RWPE1 (cell line): Measurements from ENCODE around the gene MOCOS.

Source experiments
- CTCF ChIA-PET: fragments of 350-600 bp; sonication (Branson Sonifier 250); formaldehyde crosslinking; extraction: SDS; loops from one replicate; lab custom pipeline; 2021; lab: Yijun Ruan, JAX
- POLR2A ChIA-PET: fragments of 400-600 bp; formaldehyde crosslinking; extraction: SDS; loops from one replicate; lab custom pipeline; 2020; ENCODE audit warnings: antibody characterized with exemption; ENCODE audit not compliant: low non-redundant PET; lab: Yijun Ruan, JAX
- DNase-seq: peaks from one replicate; pipeline ENCODE4 v3.0.0; 2012; ENCODE audit warnings: low spot score
- H3K27ac ChIP-seq: fragments of 450-650 bp; 2 replicates; pipeline ENCODE4 v1.5.1; 2017
- TF ChIP-seq, protein P1 (sequence below): fragments of 450-650 bp; conservative IDR thresholded peaks from 2 replicates; pipeline ENCODE4 v1.5.1; 2017; ENCODE audit warnings: low read depth, mild to moderate bottlenecking

Gene MOCOS

DNA sequence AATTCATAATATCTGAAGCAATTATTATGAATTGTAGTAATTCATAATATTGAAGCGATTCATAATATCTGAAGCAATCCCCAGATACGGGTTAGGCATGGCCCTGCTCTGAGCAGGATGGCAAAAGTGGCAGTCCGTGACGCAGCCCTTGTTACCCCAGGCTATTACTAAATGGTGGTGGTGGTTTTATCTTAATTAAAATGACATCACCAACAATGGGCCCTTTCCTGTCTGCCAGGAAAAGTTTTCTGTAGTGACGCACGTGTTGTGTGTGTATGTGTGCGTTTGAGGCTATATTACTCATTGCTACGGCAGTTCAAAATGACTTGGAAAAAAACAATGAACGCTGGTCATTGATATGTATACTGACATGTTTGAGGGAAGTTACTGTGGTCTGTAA lies 10.6 kb upstream of the MOCOS start:
- ChIA-PET CTCF (no interaction called here), POLR2A (no interaction called here)
- DNase-seq, result peak; percentile 41
- no peak overlapping the region for H3K27ac ChIP-seq
- TF ChIP-seq, protein P1, sequence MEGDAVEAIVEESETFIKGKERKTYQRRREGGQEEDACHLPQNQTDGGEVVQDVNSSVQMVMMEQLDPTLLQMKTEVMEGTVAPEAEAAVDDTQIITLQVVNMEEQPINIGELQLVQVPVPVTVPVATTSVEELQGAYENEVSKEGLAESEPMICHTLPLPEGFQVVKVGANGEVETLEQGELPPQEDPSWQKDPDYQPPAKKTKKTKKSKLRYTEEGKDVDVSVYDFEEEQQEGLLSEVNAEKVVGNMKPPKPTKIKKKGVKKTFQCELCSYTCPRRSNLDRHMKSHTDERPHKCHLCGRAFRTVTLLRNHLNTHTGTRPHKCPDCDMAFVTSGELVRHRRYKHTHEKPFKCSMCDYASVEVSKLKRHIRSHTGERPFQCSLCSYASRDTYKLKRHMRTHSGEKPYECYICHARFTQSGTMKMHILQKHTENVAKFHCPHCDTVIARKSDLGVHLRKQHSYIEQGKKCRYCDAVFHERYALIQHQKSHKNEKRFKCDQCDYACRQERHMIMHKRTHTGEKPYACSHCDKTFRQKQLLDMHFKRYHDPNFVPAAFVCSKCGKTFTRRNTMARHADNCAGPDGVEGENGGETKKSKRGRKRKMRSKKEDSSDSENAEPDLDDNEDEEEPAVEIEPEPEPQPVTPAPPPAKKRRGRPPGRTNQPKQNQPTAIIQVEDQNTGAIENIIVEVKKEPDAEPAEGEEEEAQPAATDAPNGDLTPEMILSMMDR, result no peak

DNA sequence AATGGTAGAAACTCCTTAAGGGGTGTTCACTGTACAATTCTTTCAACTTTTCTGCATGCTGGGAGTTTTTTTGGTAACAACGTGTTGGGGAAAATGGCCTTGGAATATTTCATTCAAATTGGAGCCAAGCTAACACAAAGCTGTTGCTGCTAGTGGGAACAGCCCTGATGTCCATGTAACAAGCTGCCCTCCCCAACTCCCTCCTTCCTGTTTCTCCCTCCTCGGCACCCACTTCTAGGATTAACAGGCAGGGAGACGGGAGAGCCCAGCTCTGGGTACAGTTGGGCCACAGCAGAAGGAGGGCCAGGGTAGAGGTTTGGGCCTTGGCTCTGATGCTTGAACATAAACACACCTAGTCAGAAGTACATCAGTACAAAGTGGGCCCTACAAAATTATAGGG lies 9.4 kb upstream of the MOCOS start:
- no peak overlapping the region for H3K27ac ChIP-seq
- ChIA-PET POLR2A (no interaction called here), CTCF (no interaction called here)
- no peak for DNase-seq
- TF ChIP-seq, protein P1, result no peak

DNA sequence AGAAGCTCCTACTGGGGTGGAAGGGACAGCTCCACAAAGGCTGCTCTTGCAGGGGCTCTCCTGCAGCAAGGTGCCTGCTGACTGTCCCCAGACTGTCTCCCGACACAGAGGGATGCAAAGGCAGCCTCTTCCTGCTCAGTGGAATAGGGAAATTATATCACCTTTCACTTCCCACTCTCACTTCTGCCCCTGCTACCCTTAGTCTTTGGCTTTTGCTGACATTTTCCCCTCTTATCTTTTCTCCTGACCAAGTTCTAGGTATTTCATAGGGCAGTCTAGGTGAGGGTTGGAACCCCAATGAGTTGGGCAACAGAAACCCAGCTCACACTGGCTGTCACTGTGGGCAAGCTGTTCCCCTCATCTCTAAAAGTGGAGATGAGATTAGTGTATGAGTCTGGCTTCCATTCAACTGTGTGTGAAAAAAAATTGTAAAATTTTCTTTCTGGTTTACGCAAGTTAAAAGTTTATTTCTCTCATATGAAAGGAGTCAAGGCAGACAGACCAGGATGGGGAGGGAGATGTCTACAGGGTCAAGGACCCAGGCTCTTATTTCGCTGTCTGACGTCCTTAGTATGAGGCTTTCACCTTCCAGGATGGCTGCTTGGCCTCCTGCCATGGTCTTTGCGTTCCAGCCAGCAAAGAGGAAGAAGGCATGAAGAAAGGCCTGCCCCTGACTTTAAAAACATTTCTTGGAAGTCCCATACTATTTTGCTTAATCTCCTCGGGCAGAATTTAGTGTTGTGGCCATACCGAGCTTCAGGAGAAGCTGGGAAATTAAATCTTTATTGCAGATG lies 7.5 kb upstream of the MOCOS start:
- TF ChIP-seq, protein P1, result no peak
- no peak overlapping the region for H3K27ac ChIP-seq
- ChIA-PET POLR2A (no interaction called here), CTCF (interaction anchor here (0.6 kb wide), 1 partner anchor 8 kb away, joined by 3 read pairs; no protein-coding TSS in a partner anchor)
- no peak for DNase-seq

DNA sequence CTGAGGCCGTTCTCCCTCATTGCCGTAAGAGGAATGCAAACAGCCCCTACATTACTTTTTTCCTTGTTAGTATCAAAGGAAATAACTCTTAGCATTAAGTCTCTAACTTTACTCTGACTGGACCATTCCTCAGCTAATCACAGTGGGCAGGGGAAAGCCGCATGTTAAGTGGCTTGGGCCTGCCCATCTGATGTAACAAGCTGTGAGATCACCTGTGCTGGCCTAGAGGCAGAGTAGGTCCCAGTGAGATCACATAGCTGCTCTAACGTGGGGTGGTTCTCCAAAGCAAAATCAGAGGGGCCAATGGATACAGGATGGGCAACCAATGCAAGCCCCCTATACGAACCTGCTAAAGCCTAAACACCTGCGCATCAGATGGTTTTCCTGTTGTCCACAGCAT lies 5.9 kb upstream of the MOCOS start:
- ChIA-PET CTCF (interaction anchor here (0.6 kb wide), 1 partner anchor 38 kb away, joined by 5 read pairs; no protein-coding TSS in a partner anchor), POLR2A (no interaction called here)
- no peak for DNase-seq
- TF ChIP-seq, protein P1, result no peak
- H3K27ac ChIP-seq, result no peak overlapping the region

DNA sequence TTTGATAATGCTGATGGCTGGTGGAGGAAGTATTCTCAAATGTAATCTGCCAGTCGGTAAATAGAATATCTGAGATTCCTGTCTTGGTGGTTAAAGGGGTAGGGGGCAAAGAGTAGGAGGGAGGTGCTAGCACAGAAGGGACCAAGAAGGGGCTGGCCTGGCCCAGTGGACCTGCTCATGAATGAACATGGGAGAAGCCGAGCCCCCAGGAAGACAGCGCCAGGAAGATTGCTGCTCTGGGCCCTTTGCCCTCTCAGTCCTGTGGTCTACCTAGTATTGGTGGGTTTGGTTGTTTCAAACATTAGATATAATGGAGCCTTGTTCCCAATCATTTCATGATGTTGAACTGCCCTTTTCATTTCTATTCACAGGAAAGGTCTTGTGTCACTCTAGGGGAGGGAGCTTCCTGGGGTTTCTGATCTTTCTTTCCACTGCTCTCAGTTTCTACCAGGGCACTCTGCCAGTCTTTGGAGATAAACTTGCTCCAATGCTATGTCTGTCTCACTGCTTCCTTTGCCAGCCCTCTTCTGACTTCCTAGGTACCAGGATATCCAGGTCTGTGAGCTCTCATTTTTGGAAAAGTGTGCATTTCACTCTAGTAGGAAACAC lies 5.3 kb upstream of the MOCOS start:
- POLR2A ChIA-PET, result no interaction called here
- TF ChIP-seq, protein P1, result no peak
- DNase-seq, result no peak
- no peak overlapping the region for H3K27ac ChIP-seq
- CTCF ChIA-PET, result interaction anchor here (0.6 kb wide), 1 partner anchor 39 kb away, joined by 5 read pairs; no protein-coding TSS in a partner anchor

DNA sequence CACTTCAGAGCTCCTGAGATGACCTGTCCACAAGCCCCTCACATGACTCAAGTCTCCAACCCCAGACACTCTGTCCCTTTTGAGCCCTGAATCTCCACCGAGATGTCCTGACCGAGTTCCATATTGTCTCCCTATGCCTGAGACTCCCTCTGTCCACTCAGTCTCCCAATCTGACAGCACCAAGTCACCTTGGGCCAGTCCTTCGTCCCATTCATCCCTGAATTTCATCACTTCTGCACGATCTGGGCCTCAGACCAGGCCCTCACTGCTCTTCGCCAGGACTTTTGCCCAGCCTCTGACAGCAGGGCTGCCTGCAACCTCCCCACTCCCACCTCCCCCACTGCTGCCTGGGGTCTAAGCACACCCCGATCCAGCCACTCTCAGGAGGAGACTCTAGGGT lies 4.3 kb upstream of the MOCOS start:
- no peak for DNase-seq
- ChIA-PET CTCF (no interaction called here), POLR2A (no interaction called here)
- H3K27ac ChIP-seq, result no peak overlapping the region
- TF ChIP-seq, protein P1, result no peak
